ENCODE measurements around the gene C4orf46. TPM values are rescaled to one million over a fixed set of nuclear protein-coding genes. Genes with fewer than 3 reads are reported as not detected.

The C4orf46 gene
- total RNA-seq, 1 donor = 12.3 TPM

DNA sequence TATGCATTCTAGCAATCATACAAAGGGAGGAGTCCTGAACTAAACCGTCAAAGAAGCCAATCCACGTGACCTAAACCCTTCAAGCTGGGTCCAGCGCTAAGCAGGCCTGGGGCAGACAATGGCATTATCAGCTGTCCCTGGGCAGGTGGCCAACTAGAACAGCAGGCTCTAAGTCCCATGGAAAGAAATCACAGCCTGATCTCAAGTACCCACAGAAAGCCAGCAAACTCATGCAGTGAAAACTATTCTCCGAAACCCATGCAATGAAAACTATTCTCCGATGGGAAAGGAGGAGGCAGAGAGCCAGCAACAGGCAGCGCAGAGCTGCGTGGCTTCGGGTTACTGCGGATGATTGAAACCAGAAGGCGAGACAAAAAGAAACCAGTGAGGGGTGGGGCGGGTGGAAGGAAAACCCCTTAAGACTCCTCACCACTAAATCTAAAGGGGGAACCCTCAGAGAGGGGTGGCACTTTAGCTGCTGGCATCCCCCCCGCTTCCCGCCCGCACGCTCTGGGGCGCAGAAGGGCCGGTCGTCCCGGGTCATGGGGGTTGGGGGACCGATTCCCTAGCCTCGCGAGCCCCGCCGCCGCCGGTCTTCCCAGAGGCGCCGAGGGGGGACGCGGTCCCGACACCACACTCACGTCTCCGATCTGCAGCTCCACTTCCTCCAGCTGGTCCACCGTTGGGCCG is 567 bp downstream of the C4orf46 start:
- peaks cover 41% of the 10 kb centered on the region for H3K79me2 ChIP-seq (ENCODE audit: insufficient read depth, low read length)
- peak overlapping the region; percentile 97 for H3K4me2 ChIP-seq (ENCODE audit: insufficient read depth, low read length)
- peak; percentile 73 for DNase-seq (ENCODE audit: insufficient read length, low spot score, missing footprints)
- H3K4me1 ChIP-seq (ENCODE audit: insufficient read depth, low read length) = peaks cover 11% of the 10 kb centered on the region
- H3K9me3 ChIP-seq (ENCODE audit: low read depth, low read length) = no peaks in the 10 kb centered on the region
- H3K27me3 ChIP-seq (ENCODE audit: insufficient read depth, low read length) = no peaks in the 10 kb centered on the region
- H2AFZ ChIP-seq (ENCODE audit: low read length) = peak overlapping the region; percentile 85
- no peaks in the 10 kb centered on the region for H3K36me3 ChIP-seq (ENCODE audit: insufficient read depth, low read length)
- peak overlapping the region; percentile 95 for H3K4me3 ChIP-seq (ENCODE audit: insufficient read depth, low read length)
- H4K20me1 ChIP-seq (ENCODE audit: insufficient read depth, low read length) = no peaks in the 10 kb centered on the region
- TF ChIP-seq, protein P1, sequence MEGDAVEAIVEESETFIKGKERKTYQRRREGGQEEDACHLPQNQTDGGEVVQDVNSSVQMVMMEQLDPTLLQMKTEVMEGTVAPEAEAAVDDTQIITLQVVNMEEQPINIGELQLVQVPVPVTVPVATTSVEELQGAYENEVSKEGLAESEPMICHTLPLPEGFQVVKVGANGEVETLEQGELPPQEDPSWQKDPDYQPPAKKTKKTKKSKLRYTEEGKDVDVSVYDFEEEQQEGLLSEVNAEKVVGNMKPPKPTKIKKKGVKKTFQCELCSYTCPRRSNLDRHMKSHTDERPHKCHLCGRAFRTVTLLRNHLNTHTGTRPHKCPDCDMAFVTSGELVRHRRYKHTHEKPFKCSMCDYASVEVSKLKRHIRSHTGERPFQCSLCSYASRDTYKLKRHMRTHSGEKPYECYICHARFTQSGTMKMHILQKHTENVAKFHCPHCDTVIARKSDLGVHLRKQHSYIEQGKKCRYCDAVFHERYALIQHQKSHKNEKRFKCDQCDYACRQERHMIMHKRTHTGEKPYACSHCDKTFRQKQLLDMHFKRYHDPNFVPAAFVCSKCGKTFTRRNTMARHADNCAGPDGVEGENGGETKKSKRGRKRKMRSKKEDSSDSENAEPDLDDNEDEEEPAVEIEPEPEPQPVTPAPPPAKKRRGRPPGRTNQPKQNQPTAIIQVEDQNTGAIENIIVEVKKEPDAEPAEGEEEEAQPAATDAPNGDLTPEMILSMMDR (IDR thresholded peaks at IDR 0.05; ENCODE audit: extremely low read depth, low read depth, low read length) = no peak
- H3K27ac ChIP-seq (ENCODE audit: low read depth, low read length) = peak overlapping the region; percentile 81

DNA sequence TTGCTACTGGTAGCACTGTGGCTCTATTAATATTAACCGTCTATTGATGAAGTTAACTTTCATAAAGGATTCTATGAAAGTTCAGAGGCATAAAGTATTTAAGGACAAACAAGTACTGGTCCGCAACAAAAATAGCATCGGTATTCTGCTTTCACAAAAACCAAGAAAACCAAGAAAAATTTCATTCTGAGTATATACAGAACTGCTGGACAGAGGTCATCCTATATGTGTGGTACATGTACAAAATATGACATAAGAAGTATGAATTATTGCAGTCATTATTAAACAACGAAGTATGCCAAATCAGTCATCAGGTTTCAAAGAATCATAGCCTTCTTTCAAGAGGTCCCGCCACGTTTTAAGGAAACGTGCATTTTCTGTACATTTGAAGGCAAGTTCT is 2.4 kb downstream of the C4orf46 start:
- no peaks in the 10 kb centered on the region for H3K27me3 ChIP-seq (ENCODE audit: insufficient read depth, low read length)
- no peaks in the 10 kb centered on the region for H3K36me3 ChIP-seq (ENCODE audit: insufficient read depth, low read length)
- peaks cover 11% of the 10 kb centered on the region for H3K4me1 ChIP-seq (ENCODE audit: insufficient read depth, low read length)
- no peak for DNase-seq (ENCODE audit: insufficient read length, low spot score, missing footprints)
- no peak overlapping the region for H3K27ac ChIP-seq (ENCODE audit: low read depth, low read length)
- no peaks in the 10 kb centered on the region for H4K20me1 ChIP-seq (ENCODE audit: insufficient read depth, low read length)
- no peaks in the 10 kb centered on the region for H3K9me3 ChIP-seq (ENCODE audit: low read depth, low read length)
- H3K4me2 ChIP-seq (ENCODE audit: insufficient read depth, low read length) = no peak overlapping the region
- no peak overlapping the region for H3K4me3 ChIP-seq (ENCODE audit: insufficient read depth, low read length)
- peaks cover 35% of the 10 kb centered on the region for H3K79me2 ChIP-seq (ENCODE audit: insufficient read depth, low read length)
- TF ChIP-seq, protein P1 (IDR thresholded peaks at IDR 0.05; ENCODE audit: extremely low read depth, low read depth, low read length) = no peak
- no peak overlapping the region for H2AFZ ChIP-seq (ENCODE audit: low read length)

DNA sequence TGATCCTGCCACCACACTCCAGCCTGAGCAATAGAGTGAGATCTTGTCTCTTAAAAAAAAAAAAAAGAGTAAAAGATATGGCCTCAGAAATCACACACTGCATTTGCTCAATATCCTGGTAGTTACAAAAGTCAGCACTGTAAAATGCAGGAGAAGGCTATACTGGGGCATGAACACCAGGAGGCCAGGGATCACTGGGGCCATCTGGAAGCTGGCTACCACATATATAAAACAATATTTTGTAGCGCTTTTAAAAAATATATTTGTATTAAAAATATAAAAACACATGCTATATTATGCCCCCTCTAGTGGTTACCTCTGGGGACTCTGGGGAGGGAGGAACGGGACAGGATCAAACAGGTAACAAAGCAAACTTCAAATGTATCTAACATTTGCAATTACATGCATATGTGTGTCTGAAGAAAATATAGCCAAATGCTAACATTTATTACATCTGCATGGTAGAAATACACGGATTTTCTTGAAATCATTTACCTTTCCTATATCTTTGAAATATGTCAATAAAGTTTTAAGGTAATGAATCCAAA is 4.0 kb downstream of the C4orf46 start:
- Histone ChIP-seq H3K79me2 (ENCODE audit: insufficient read depth, low read length) (peaks cover 30% of the 10 kb centered on the region), H3K36me3 (ENCODE audit: insufficient read depth, low read length) (no peaks in the 10 kb centered on the region), H3K4me3 (ENCODE audit: insufficient read depth, low read length) (no peak overlapping the region), H2AFZ (ENCODE audit: low read length) (no peak overlapping the region), H3K9me3 (ENCODE audit: low read depth, low read length) (no peaks in the 10 kb centered on the region), H3K27me3 (ENCODE audit: insufficient read depth, low read length) (no peaks in the 10 kb centered on the region), H4K20me1 (ENCODE audit: insufficient read depth, low read length) (no peaks in the 10 kb centered on the region), H3K27ac (ENCODE audit: low read depth, low read length) (no peak overlapping the region), H3K4me2 (ENCODE audit: insufficient read depth, low read length) (no peak overlapping the region), H3K4me1 (ENCODE audit: insufficient read depth, low read length) (peaks cover 9% of the 10 kb centered on the region)
- TF ChIP-seq, protein P1 (IDR thresholded peaks at IDR 0.05; ENCODE audit: extremely low read depth, low read depth, low read length) = peak; percentile 76
- peak; percentile 85 for DNase-seq (ENCODE audit: insufficient read length, low spot score, missing footprints)

DNA sequence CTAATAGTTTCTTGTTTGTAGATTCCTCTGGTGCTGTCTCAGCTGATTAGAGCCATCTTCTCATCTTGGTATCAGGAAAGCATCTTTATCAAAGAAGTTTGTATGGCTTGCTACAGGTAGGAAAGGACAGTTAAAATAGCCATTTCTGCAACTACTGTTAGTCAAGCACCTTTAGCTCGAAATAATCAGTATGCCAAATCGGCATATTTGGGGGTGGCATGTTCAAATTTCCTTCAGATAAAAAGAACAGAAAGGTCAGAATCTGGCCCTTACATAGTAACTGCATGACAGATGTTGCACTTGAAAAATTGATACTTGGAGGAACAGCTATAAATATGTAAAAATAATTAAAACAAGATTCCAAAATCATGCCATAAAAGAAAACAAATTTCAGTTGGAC is 4.8 kb downstream of the C4orf46 start:
- no peak overlapping the region for H3K4me3 ChIP-seq (ENCODE audit: insufficient read depth, low read length)
- H3K27ac ChIP-seq (ENCODE audit: low read depth, low read length) = no peak overlapping the region
- TF ChIP-seq, protein P1 (IDR thresholded peaks at IDR 0.05; ENCODE audit: extremely low read depth, low read depth, low read length) = no peak
- DNase-seq (ENCODE audit: insufficient read length, low spot score, missing footprints) = no peak
- H3K9me3 ChIP-seq (ENCODE audit: low read depth, low read length) = no peaks in the 10 kb centered on the region
- H3K36me3 ChIP-seq (ENCODE audit: insufficient read depth, low read length) = no peaks in the 10 kb centered on the region
- H3K27me3 ChIP-seq (ENCODE audit: insufficient read depth, low read length) = no peaks in the 10 kb centered on the region
- no peak overlapping the region for H2AFZ ChIP-seq (ENCODE audit: low read length)
- H3K4me1 ChIP-seq (ENCODE audit: insufficient read depth, low read length) = peaks cover 8% of the 10 kb centered on the region
- peaks cover 25% of the 10 kb centered on the region for H3K79me2 ChIP-seq (ENCODE audit: insufficient read depth, low read length)
- H4K20me1 ChIP-seq (ENCODE audit: insufficient read depth, low read length) = no peaks in the 10 kb centered on the region
- no peak overlapping the region for H3K4me2 ChIP-seq (ENCODE audit: insufficient read depth, low read length)

Data from osteoblast (primary cell).